B cell (primary cell): ENCODE results near the gene SPDYE16.
"Not testable (repeated sequence)": the region's sequence is repeated elsewhere in the genome, so short reads cannot be mapped to it uniquely, and the experiment has no call there.

Experiments
- EZH2 ChIP-seq: IDR thresholded peaks from 2 replicates; pipeline ENCODE4 v1.6.1; 2012; ENCODE audit warnings: borderline replicate concordance, low read depth, mild to moderate bottlenecking, moderate library complexity, low read length; ENCODE audit not compliant: insufficient read depth, poor library complexity, severe bottlenecking
- TF ChIP-seq, protein P1 (sequence below): fragments of 200-600 bp; IDR thresholded peaks from one replicate; pipeline ENCODE4 v1.8.0; 2022; ENCODE audit warnings: antibody characterized with exemption, mild to moderate bottlenecking

DNA sequence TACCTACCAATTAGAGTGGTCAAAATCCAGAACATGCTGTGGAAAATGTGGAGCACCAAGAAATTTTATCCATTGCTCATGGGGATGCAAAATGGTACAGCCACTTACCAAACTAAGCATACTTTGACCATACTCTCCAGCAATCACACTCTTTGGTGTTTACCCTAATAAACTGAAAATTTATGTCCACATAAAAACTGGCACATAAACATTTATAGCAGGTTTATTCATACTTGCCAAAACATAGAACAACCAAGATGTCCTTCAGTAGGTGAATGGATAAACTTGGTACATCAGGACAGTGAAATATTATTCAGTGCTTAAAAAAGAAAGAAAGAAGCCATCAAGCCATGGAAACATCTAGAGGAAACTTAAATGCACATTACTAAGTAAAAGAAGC, 24.7 kb upstream of the SPDYE16 start:
- TF ChIP-seq, protein P1, sequence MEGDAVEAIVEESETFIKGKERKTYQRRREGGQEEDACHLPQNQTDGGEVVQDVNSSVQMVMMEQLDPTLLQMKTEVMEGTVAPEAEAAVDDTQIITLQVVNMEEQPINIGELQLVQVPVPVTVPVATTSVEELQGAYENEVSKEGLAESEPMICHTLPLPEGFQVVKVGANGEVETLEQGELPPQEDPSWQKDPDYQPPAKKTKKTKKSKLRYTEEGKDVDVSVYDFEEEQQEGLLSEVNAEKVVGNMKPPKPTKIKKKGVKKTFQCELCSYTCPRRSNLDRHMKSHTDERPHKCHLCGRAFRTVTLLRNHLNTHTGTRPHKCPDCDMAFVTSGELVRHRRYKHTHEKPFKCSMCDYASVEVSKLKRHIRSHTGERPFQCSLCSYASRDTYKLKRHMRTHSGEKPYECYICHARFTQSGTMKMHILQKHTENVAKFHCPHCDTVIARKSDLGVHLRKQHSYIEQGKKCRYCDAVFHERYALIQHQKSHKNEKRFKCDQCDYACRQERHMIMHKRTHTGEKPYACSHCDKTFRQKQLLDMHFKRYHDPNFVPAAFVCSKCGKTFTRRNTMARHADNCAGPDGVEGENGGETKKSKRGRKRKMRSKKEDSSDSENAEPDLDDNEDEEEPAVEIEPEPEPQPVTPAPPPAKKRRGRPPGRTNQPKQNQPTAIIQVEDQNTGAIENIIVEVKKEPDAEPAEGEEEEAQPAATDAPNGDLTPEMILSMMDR = not testable (repeated sequence)
- not testable (repeated sequence) for TF ChIP-seq EZH2
